RWPE2 (cell line): Measurements from ENCODE around the gene CMSS1.

ENCODE experiments used
- ATAC-seq: fragments of 200-7000 bp; cut with Tn5 transposase; 3 replicates; pipeline ENCODE4 v1.9.1; 2021; ENCODE audit warnings: low read depth
- DNase-seq: peaks from one replicate; pipeline ENCODE4 v3.0.0-alpha.2; 2020; ENCODE audit warnings: low spot score
- H3K27ac ChIP-seq: fragments of 450-650 bp; 2 replicates; pipeline ENCODE4 v1.5.1; 2017; ENCODE audit warnings: mild to moderate bottlenecking; ENCODE audit not compliant: poor library complexity, severe bottlenecking
- H3K27me3 ChIP-seq: fragments of 250-450 bp; sonication (Bioruptor Pico); 2 replicates; pipeline ENCODE4 v1.5.1; 2021; ENCODE audit warnings: mild to moderate bottlenecking, moderate library complexity; ENCODE audit not compliant: insufficient read depth, poor library complexity, severe bottlenecking
- H3K36me3 ChIP-seq: fragments of 250-450 bp; sonication (Bioruptor Pico); 2 replicates; pipeline ENCODE4 v1.5.1; 2020; ENCODE audit warnings: low read depth, mild to moderate bottlenecking, moderate library complexity
- H3K4me1 ChIP-seq: fragments of 250-450 bp; sonication (Bioruptor Pico); 2 replicates; pipeline ENCODE4 v1.5.1; 2021; ENCODE audit warnings: mild to moderate bottlenecking, moderate library complexity; ENCODE audit not compliant: insufficient read depth, poor library complexity, severe bottlenecking
- H3K4me3 ChIP-seq: fragments of 250-450 bp; sonication (Bioruptor Pico); 2 replicates; pipeline ENCODE4 v1.5.1; 2021; ENCODE audit warnings: mild to moderate bottlenecking, moderate library complexity; ENCODE audit not compliant: severe bottlenecking
- H3K9me3 ChIP-seq: fragments of 250-450 bp; sonication (Bioruptor Pico); 2 replicates; pipeline ENCODE4 v1.5.1; 2021; ENCODE audit warnings: mild to moderate bottlenecking, moderate library complexity; ENCODE audit not compliant: severe bottlenecking
- TF ChIP-seq, protein P1 (sequence below): fragments of 450-650 bp; IDR thresholded peaks from one replicate; pipeline ENCODE4 v1.5.1; 2017; ENCODE audit warnings: mild to moderate bottlenecking, moderate library complexity; ENCODE audit not compliant: poor library complexity, severe bottlenecking

CMSS1 gene

GRCh38 chr3:99928771-99929744, 111.4 kb downstream of the CMSS1 start:
- no peak for DNase-seq
- Histone ChIP-seq H3K27ac (peak overlapping the region; percentile 23), H3K9me3 (no peaks in the 10 kb centered on the region), H3K36me3 (no peaks in the 10 kb centered on the region), H3K4me1 (peaks cover 20% of the 10 kb centered on the region), H3K27me3 (no peaks in the 10 kb centered on the region), H3K4me3 (no peak overlapping the region)
- TF ChIP-seq, protein P1, sequence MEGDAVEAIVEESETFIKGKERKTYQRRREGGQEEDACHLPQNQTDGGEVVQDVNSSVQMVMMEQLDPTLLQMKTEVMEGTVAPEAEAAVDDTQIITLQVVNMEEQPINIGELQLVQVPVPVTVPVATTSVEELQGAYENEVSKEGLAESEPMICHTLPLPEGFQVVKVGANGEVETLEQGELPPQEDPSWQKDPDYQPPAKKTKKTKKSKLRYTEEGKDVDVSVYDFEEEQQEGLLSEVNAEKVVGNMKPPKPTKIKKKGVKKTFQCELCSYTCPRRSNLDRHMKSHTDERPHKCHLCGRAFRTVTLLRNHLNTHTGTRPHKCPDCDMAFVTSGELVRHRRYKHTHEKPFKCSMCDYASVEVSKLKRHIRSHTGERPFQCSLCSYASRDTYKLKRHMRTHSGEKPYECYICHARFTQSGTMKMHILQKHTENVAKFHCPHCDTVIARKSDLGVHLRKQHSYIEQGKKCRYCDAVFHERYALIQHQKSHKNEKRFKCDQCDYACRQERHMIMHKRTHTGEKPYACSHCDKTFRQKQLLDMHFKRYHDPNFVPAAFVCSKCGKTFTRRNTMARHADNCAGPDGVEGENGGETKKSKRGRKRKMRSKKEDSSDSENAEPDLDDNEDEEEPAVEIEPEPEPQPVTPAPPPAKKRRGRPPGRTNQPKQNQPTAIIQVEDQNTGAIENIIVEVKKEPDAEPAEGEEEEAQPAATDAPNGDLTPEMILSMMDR = no peak
- ATAC-seq = no peak

- DNase-seq (no peak), ATAC-seq (peak; percentile 95)
- Histone ChIP-seq H3K4me3 (no peak overlapping the region), H3K27me3 (no peaks in the 10 kb centered on the region), H3K27ac (peak overlapping the region; percentile 23), H3K36me3 (no peaks in the 10 kb centered on the region), H3K9me3 (no peaks in the 10 kb centered on the region), H3K4me1 (peaks cover 20% of the 10 kb centered on the region)
- TF ChIP-seq, protein P1 = no peak
Observed at GRCh38 chr3:99929745-99930139, 112.1 kb downstream of the CMSS1 start.

DNA sequence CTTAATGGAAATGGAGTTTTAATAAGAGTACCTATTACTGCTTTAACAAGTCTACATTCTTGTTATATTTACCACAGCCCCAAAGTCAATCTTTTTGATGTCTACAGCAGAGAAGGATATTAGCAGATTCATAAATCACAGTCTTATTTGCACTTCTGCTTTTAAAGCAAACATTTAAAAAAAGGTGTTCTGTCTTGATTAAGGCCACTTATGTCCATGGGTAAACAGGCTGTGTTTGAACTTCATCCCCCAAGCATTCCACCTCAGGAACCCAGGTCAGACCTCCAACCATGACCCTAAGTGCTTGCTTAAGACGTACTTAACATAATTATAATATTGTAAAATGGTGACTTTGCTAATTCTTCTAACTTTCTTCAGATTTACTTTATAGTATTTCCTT, 113.4 kb downstream of the CMSS1 start:
- no peaks in the 10 kb centered on the region for H3K27me3 ChIP-seq
- DNase-seq (no peak), ATAC-seq (no peak)
- no peak overlapping the region for H3K4me3 ChIP-seq
- H3K9me3 ChIP-seq = no peaks in the 10 kb centered on the region
- H3K4me1 ChIP-seq = peaks cover 18% of the 10 kb centered on the region
- H3K27ac ChIP-seq = no peak overlapping the region
- H3K36me3 ChIP-seq = no peaks in the 10 kb centered on the region
- TF ChIP-seq, protein P1 = no peak

DNA sequence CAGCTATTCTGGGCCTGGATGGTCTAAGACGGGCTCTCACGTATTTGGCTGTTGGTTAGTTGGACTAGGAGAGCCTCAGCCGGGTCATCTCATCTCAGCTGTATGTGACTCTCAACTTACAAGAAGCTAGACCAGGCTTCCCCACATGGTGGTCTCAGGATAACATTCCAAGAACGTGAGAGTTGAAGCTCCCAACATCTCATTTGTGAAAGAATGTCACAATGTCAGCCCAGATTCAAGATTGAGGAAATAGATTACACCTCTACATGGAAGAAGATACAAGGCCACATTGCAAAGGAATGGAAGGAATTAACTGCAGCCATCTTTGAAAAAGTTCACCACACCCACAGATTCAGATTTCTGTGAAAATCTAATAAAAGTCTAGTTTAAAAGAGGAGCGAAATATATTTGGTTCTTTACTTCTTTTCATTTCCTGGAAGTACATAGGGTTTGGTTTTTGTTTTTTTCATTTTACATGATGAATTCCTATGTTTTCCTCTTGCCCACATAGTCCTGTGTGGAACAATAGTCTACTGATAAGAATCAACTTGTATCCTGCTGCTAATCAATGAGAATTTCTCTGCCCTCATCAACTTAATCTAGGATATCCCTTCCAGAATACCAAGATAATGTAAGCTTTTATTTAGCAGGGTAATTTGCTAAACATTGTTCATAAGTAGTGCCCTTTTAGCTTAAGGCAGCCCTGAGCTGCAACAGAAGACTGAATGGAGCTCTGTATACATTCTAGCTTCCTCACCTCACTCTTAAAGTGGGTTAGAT, 116.5 kb downstream of the CMSS1 start:
- Histone ChIP-seq H3K27me3 (no peaks in the 10 kb centered on the region), H3K4me1 (peaks cover 31% of the 10 kb centered on the region), H3K27ac (no peak overlapping the region), H3K36me3 (no peaks in the 10 kb centered on the region), H3K9me3 (no peaks in the 10 kb centered on the region), H3K4me3 (no peak overlapping the region)
- TF ChIP-seq, protein P1 = no peak
- no peak for ATAC-seq
- DNase-seq = no peak
